ENCODE data around the gene SLC4A2. TPM values are rescaled to one million over a fixed set of nuclear protein-coding genes. Genes with fewer than 3 reads are reported as not detected.
A peak's percentile ranks its signal among the peaks of the same experiment; 100 is the strongest.

Gene SLC4A2
- polyA plus RNA-seq, 3 donors, result 21.6 to 132 (median 23.8) TPM

DNA sequence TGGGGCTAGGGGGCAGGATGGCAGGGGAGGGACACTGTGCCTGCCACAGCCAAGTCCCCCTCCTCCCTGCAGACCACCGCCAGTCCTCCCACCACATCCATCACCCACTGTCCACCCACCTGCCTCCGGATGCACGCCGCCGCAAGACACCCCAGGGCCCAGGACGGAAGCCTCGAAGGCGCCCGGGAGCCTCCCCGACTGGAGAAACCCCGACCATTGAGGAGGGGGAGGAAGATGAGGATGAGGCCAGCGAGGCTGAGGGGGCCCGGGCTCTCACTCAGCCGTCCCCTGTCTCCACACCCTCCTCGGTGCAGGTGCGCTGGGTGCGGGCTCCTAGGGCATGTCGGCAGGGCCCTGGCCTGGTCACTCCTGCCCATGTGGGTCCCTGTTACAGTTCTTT lies 5.1 kb downstream of the SLC4A2 start:
- intact Hi-C loops (cut with micrococcal nuclease), result no loop called here
- Mint-ChIP-seq H3K27me3 (ENCODE audit: low read depth in 3 of 3) (no peaks in the 10 kb centered on the region), H3K4me3 (no peak overlapping the region), H3K27ac (no peak overlapping the region), H3K36me3 (peaks cover 41 to 68% of the 10 kb centered on the region in 2 donors), H3K4me1 (peaks cover 16% of the 10 kb centered on the region), H3K9me3 (peaks cover 0 to under 1% (median 0%) of the 10 kb centered on the region in 7 donors)
- H3K9ac ChIP-seq (ENCODE audit: insufficient read depth, low read length, poor library complexity, severe bottlenecking), result no peak overlapping the region
- H4K20me1 ChIP-seq (ENCODE audit: insufficient read depth, low read length), result peaks cover 83% of the 10 kb centered on the region
- WGBS (ENCODE audit: insufficient coverage), result 97% methylated on average over 7 of the region's 18 CpGs
- H3K27me3 ChIP-seq (ENCODE audit: control insufficient read depth in 2 of 2, insufficient read depth in 2 of 2, low read length in 2 of 2), result no peaks in the 10 kb centered on the region
- no peak overlapping the region for H3K4me3 ChIP-seq (replicated peaks in 1 of 3; ENCODE audit: low read depth in 2 of 3, low read length in 3 of 3)
- peaks cover 13 to 16% of the 10 kb centered on the region in 2 donors for H3K4me1 ChIP-seq (ENCODE audit: control insufficient read depth in 1 of 2, insufficient read depth in 2 of 2, low read length in 2 of 2)
- H3K9me3 ChIP-seq (replicated peaks in 1 of 2; ENCODE audit: control insufficient read depth in 1 of 2, insufficient read depth in 1 of 2, low read length in 2 of 2), result no peaks in the 10 kb centered on the region
- peaks cover 61 to 75% of the 10 kb centered on the region in 2 donors for H3K36me3 ChIP-seq (replicated peaks in 1 of 2; ENCODE audit: control insufficient read depth in 1 of 2, insufficient read depth in 2 of 2, low read length in 2 of 2)
- TF ChIP-seq, protein P1, sequence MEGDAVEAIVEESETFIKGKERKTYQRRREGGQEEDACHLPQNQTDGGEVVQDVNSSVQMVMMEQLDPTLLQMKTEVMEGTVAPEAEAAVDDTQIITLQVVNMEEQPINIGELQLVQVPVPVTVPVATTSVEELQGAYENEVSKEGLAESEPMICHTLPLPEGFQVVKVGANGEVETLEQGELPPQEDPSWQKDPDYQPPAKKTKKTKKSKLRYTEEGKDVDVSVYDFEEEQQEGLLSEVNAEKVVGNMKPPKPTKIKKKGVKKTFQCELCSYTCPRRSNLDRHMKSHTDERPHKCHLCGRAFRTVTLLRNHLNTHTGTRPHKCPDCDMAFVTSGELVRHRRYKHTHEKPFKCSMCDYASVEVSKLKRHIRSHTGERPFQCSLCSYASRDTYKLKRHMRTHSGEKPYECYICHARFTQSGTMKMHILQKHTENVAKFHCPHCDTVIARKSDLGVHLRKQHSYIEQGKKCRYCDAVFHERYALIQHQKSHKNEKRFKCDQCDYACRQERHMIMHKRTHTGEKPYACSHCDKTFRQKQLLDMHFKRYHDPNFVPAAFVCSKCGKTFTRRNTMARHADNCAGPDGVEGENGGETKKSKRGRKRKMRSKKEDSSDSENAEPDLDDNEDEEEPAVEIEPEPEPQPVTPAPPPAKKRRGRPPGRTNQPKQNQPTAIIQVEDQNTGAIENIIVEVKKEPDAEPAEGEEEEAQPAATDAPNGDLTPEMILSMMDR (IDR thresholded peaks at IDR 0.05), result no peak
- no peak overlapping the region for H2AFZ ChIP-seq (ENCODE audit: insufficient read depth, low read depth, low read length, poor library complexity, severe bottlenecking)
- no peak for DNase-seq
- H3K27ac ChIP-seq (ENCODE audit: low read depth in 1 of 2, low read length in 2 of 2), result no peak overlapping the region
- no peak overlapping the region for H3K4me2 ChIP-seq (replicated peaks; ENCODE audit: extremely low read depth, low read length, poor library complexity, severe bottlenecking)
- H3K79me2 ChIP-seq (ENCODE audit: insufficient read depth, low read length), result peaks cover 29% of the 10 kb centered on the region

DNA sequence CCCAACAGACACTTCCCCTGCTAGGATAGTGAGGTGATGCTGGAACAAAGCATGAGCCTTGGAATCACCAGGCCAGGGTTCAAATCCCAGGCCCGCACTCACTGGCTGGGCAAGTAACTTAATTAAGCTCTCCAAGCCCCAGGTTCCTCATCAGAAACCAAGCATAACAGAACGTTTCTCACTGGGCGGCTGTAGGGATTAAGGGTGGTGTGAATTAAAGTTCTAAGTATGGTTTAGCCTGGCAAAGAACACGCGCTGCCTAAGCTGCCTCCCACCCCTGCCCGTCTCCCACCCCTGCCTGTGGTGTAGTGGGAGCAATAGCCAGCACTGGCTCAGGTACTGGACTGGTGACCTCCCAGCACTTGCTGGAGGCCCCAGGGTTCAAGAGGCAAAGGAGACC lies 5.6 kb downstream of the SLC4A2 start:
- Histone ChIP-seq H3K4me1 (ENCODE audit: control insufficient read depth in 1 of 2, insufficient read depth in 2 of 2, low read length in 2 of 2) (peaks cover 12 to 14% of the 10 kb centered on the region in 2 donors), H3K36me3 (replicated peaks in 1 of 2; ENCODE audit: control insufficient read depth in 1 of 2, insufficient read depth in 2 of 2, low read length in 2 of 2) (peaks cover 65 to 81% of the 10 kb centered on the region in 2 donors), H3K4me2 (replicated peaks; ENCODE audit: extremely low read depth, low read length, poor library complexity, severe bottlenecking) (no peak overlapping the region), H3K27me3 (ENCODE audit: control insufficient read depth in 2 of 2, insufficient read depth in 2 of 2, low read length in 2 of 2) (no peaks in the 10 kb centered on the region), H3K4me3 (replicated peaks in 1 of 3; ENCODE audit: low read depth in 2 of 3, low read length in 3 of 3) (no peak overlapping the region), H3K9me3 (replicated peaks in 1 of 2; ENCODE audit: control insufficient read depth in 1 of 2, insufficient read depth in 1 of 2, low read length in 2 of 2) (no peaks in the 10 kb centered on the region), H3K79me2 (ENCODE audit: insufficient read depth, low read length) (peaks cover 24% of the 10 kb centered on the region), H3K9ac (ENCODE audit: insufficient read depth, low read length, poor library complexity, severe bottlenecking) (no peak overlapping the region), H3K27ac (ENCODE audit: low read depth in 1 of 2, low read length in 2 of 2) (no peak overlapping the region), H4K20me1 (ENCODE audit: insufficient read depth, low read length) (peaks cover 83% of the 10 kb centered on the region), H2AFZ (ENCODE audit: insufficient read depth, low read depth, low read length, poor library complexity, severe bottlenecking) (no peak overlapping the region)
- peaks cover 0 to 3% (median 0%) of the 10 kb centered on the region in 7 donors for H3K9me3 Mint-ChIP-seq
- H3K4me3 Mint-ChIP-seq, result no peak overlapping the region
- peaks cover 16% of the 10 kb centered on the region for H3K4me1 Mint-ChIP-seq
- H3K27ac Mint-ChIP-seq, result peak overlapping the region in 1 of 7 donors; percentile 8
- TF ChIP-seq, protein P1 (IDR thresholded peaks at IDR 0.05), result no peak
- 100% methylated on average over 1 of the region's 6 CpGs for WGBS (ENCODE audit: insufficient coverage)
- DNase-seq, result no peak
- intact Hi-C loops (cut with micrococcal nuclease), result no loop called here
- H3K27me3 Mint-ChIP-seq (ENCODE audit: low read depth in 3 of 3), result no peaks in the 10 kb centered on the region
- H3K36me3 Mint-ChIP-seq, result peaks cover 45 to 73% of the 10 kb centered on the region in 2 donors

All from CD14-positive monocyte (primary cell).